Pancreas (tissue), 10 donors: Measurements from ENCODE around the gene MEA1. TPM values are rescaled to one million over a fixed set of nuclear protein-coding genes. Genes with fewer than 3 reads are reported as not detected.
"Not testable (repeated sequence)": the region's sequence is repeated elsewhere in the genome, so short reads cannot be mapped to it uniquely, and the experiment has no call there.

ENCODE experiments used
- ATAC-seq, 4 donors: fragments of 200-7000 bp; cut with Tn5 transposase; one replicate each; pipeline versions ENCODE4 v1.8.0 to v1.9.1; 2020; ENCODE audit warnings: mild to moderate bottlenecking in 4 of 4, moderate library complexity in 4 of 4
- DNase-seq, 6 donors: peaks; one replicate each; pipeline ENCODE4 v3.0.0-alpha.2; 2020
- FAIRE-seq: peaks from 2 replicates; lab custom pipeline; 2012; peaks lifted over from hg19 to GRCh38; lab: Jason Lieb, UNC
- H3K27ac ChIP-seq, 4 donors: fragments of 200-600 bp; sonication (generic); 1 replicate in 3 of 4; 2 replicates in 1 of 4; pipeline versions ENCODE4 v1.5.0 to v1.8.0; 2020
- H3K27me3 ChIP-seq, 4 donors: fragments of 200-600 bp; one replicate each; pipeline ENCODE4 v1.8.0; 2021
- H3K36me3 ChIP-seq, 3 donors: fragments of 200-600 bp; sonication (generic) in 1 of 3; one replicate each; pipeline versions ENCODE4 v1.5.0 to v1.8.0; 2020 to 2021
- H3K4me1 ChIP-seq, 3 donors: fragments of 200-600 bp; one replicate each; pipeline ENCODE4 v1.8.0; 2021
- H3K4me3 ChIP-seq, 4 donors: fragments of 200-600 bp; sonication (generic) in 2 of 4; one replicate each; pipeline versions ENCODE4 v1.5.0 to v1.8.0; 2020 to 2021
- H3K9me3 ChIP-seq, 4 donors: fragments of 200-600 bp; one replicate each; pipeline ENCODE4 v1.8.0; 2021
- CTCF ChIP-seq, 4 donors: fragments of 200-600 bp; sonication (generic) in 3 of 4; IDR thresholded peaks; one replicate each; pipeline versions ENCODE4 v1.5.0 to v1.8.0; 2021; ENCODE audit warnings: antibody characterized with exemption in 4 of 4
- WGBS, 2 donors: extraction: QIAGEN DNeasy Blood & Tissue Kit; methylation state at CpG; one replicate each; pipeline ENCODE4 v1.1.7; 2013; 5-methylcytosine and 5-hydroxymethylcytosine counted together
- intact Hi-C, 3 donors: fragments of 100-400 bp; cut with DNase I; formaldehyde crosslinking; loops; one replicate each; pipeline versions ENCODE4 v1.11.1 to v1.14.2; 2022
- polyA plus RNA-seq, 2 donors: library from polyadenylated mRNA; stranded (reverse); fragments of 200-250 nt; gene quantifications; one replicate each; pipeline ENCODE4 v1.2.3, GENCODE V29; 2013
- total RNA-seq, 6 donors: library from RNA; stranded (reverse); fragmentation: NEBNext Ultra II Directional in 4 of 6; extraction: Animal tissue kit (Norgen Biotek cat#: 25700) in 4 of 6; gene quantifications; one replicate each; pipeline versions ENCODE4 v1.2.1 to v1.2.4, GENCODE V29; 2021 to 2023
- donor health status: healthy with polysubstance abuse.
- donor health status: DM: no; HTN: no; CAD: no; lungs with moderate emphysema.
- donor health status: DM: no; HTN: no; CAD: no.
- donor health status: control.
- donor health status: control.
- donor health status: Bipolar disorder and iron deficiency.
- donor health status: DM: yes; HTN: yes; CAD: no.
- donor health status: DM: no; HTN: no; CAD: no.
- donor health status: DM: no; HTN: no; CAD: no.
- donor health status: DM: yes; HTN: yes; CAD: no.

MEA1 gene
- total and polyA plus RNA-seq, 8 donors = 16.5 to 48.7 (median 24.6) TPM

GRCh38 chr6:43050981-43051380 lies 37.2 kb upstream of the MEA1 start:
- intact Hi-C loops = no loop called here
- ATAC-seq = no peak
- 92 to 94% methylated on average over 17 of the region's 17 CpGs for WGBS, 2 donors

GRCh38 chr6:43047998-43048397 lies 34.3 kb upstream of the MEA1 start:
- ATAC-seq = no peak
- no peak for FAIRE-seq
- H3K9me3 ChIP-seq = no peaks in the 10 kb centered on the region
- no peak overlapping the region for H3K27ac ChIP-seq
- H3K4me1 ChIP-seq = peaks cover 0 to 7% (median 4%) of the 10 kb centered on the region in 3 donors
- no peak for DNase-seq
- no peak overlapping the region for H3K4me3 ChIP-seq
- intact Hi-C loops = no loop called here
- H3K27me3 ChIP-seq = no peaks in the 10 kb centered on the region
- peaks cover 0 to 34% (median 3%) of the 10 kb centered on the region in 3 donors for H3K36me3 ChIP-seq
- 88 to 93% methylated on average over 7 of the region's 7 CpGs for WGBS, 2 donors
- TF ChIP-seq CTCF (IDR thresholded peaks at IDR 0.05) = no peak

More at GRCh38 chr6:43050981-43051380, 37.2 kb upstream of the MEA1 start:
- no peaks in the 10 kb centered on the region for H3K9me3 ChIP-seq
- FAIRE-seq (no peak), DNase-seq (no peak)
- H3K36me3 ChIP-seq = peaks cover 0 to 34% (median 0%) of the 10 kb centered on the region in 3 donors
- peaks cover 0 to 12% (median 4%) of the 10 kb centered on the region in 3 donors for H3K4me1 ChIP-seq
- TF ChIP-seq CTCF (IDR thresholded peaks at IDR 0.05) = no peak
- no peaks in the 10 kb centered on the region for H3K27me3 ChIP-seq
- H3K27ac ChIP-seq = no peak overlapping the region
- H3K4me3 ChIP-seq = no peak overlapping the region

GRCh38 chr6:43045371-43045930 lies 31.7 kb upstream of the MEA1 start:
- intact Hi-C loops = no loop called here
- H3K9me3 ChIP-seq = no peaks in the 10 kb centered on the region
- no peaks in the 10 kb centered on the region for H3K4me1 ChIP-seq
- H3K27ac ChIP-seq = no peak overlapping the region
- H3K4me3 ChIP-seq = no peak overlapping the region
- no peak for TF ChIP-seq CTCF (IDR thresholded peaks at IDR 0.05)
- H3K36me3 ChIP-seq = peaks cover 0 to 41% (median 3%) of the 10 kb centered on the region in 3 donors
- DNase-seq = no peak
- no peak for FAIRE-seq
- ATAC-seq = no peak
- H3K27me3 ChIP-seq = no peaks in the 10 kb centered on the region
- WGBS, 2 donors = 92 to 94% methylated on average over 11 of the region's 11 CpGs

GRCh38 chr6:43043310-43043709 lies 29.6 kb upstream of the MEA1 start:
- whole genome bisulfite sequencing, 2 donors = 90 to 91% methylated on average over 9 of the region's 9 CpGs
- intact Hi-C loops = no loop called here

GRCh38 chr6:43041475-43041874 lies 27.7 kb upstream of the MEA1 start:
- FAIRE-seq, H3K27me3 ChIP-seq, H3K9me3 ChIP-seq, H3K27ac ChIP-seq, intact Hi-C loops, H3K4me3 ChIP-seq, H3K4me1 ChIP-seq, DNase-seq, ATAC-seq: not testable (repeated sequence)
- H3K36me3 ChIP-seq = peaks cover 0 to 41% (median 12%) of the 10 kb centered on the region in 3 donors
- 88 to 95% methylated on average over 8 of the region's 8 CpGs for WGBS, 2 donors

More at GRCh38 chr6:43043310-43043709, 29.6 kb upstream of the MEA1 start:
- H3K4me1 ChIP-seq = no peaks in the 10 kb centered on the region
- no peaks in the 10 kb centered on the region for H3K9me3 ChIP-seq
- no peak overlapping the region for H3K4me3 ChIP-seq
- DNase-seq (no peak), ATAC-seq (no peak), FAIRE-seq (no peak)
- peaks cover 0 to 36% (median 4%) of the 10 kb centered on the region in 3 donors for H3K36me3 ChIP-seq
- no peak overlapping the region for H3K27ac ChIP-seq
- no peaks in the 10 kb centered on the region for H3K27me3 ChIP-seq
- TF ChIP-seq CTCF (IDR thresholded peaks at IDR 0.05) = no peak
